ENCODE measurements around the gene WDR6. TPM values are rescaled to one million over a fixed set of nuclear protein-coding genes. Genes with fewer than 3 reads are reported as not detected.

Gene WDR6
- total and polyA plus RNA-seq, 8 donors = 156 to 217 (median 183) TPM

GRCh38 chr3:49035281-49035680 is 28.1 kb downstream of the WDR6 start:
- Histone ChIP-seq H3K4me1 (no peaks in the 10 kb centered on the region), H3K27ac (peak overlapping the region in 1 of 2 donors; percentile 28), H3K9me3 (no peaks in the 10 kb centered on the region), H3K27me3 (no peaks in the 10 kb centered on the region), H3K36me3 (peaks cover 0 to 90% of the 10 kb centered on the region in 2 donors), H3K4me3 (no peak overlapping the region)
- ATAC-seq = peak; percentile 21
- no peak for DNase-seq
- TF ChIP-seq CTCF (IDR thresholded peaks at IDR 0.05) = no peak
- intact Hi-C loops (cut with DNase I) = no loop called here

- TF ChIP-seq CTCF (IDR thresholded peaks at IDR 0.05) = no peak
- ATAC-seq = no peak
- Histone ChIP-seq H3K9me3 (no peaks in the 10 kb centered on the region), H3K4me3 (no peak overlapping the region), H3K27ac (no peak overlapping the region), H3K27me3 (no peaks in the 10 kb centered on the region), H3K4me1 (no peaks in the 10 kb centered on the region), H3K36me3 (peaks cover 0 to 71% of the 10 kb centered on the region in 2 donors)
- no peak for DNase-seq
- intact Hi-C loops (cut with DNase I) = no loop called here
Measured at GRCh38 chr3:49053543-49053942, 46.4 kb downstream of the WDR6 start.

GRCh38 chr3:49054344-49054862 is 47.2 kb downstream of the WDR6 start:
- DNase-seq = no peak
- ATAC-seq = no peak
- Histone ChIP-seq H3K9me3 (no peaks in the 10 kb centered on the region), H3K36me3 (peaks cover 0 to 69% of the 10 kb centered on the region in 2 donors), H3K4me3 (no peak overlapping the region), H3K27ac (no peak overlapping the region), H3K27me3 (no peaks in the 10 kb centered on the region), H3K4me1 (no peaks in the 10 kb centered on the region)
- no peak for TF ChIP-seq CTCF (IDR thresholded peaks at IDR 0.05)
- intact Hi-C loops (cut with DNase I) = no loop called here

- Histone ChIP-seq H3K27ac (no peak overlapping the region), H3K4me3 (no peak overlapping the region), H3K36me3 (peaks cover 0 to 87% of the 10 kb centered on the region in 2 donors), H3K9me3 (no peaks in the 10 kb centered on the region), H3K27me3 (no peaks in the 10 kb centered on the region), H3K4me1 (no peaks in the 10 kb centered on the region)
- ATAC-seq = no peak
- DNase-seq = no peak
- intact Hi-C loops (cut with DNase I) = no loop called here
- no peak for TF ChIP-seq CTCF (IDR thresholded peaks at IDR 0.05)
Measured at GRCh38 chr3:49057268-49057667, 50.1 kb downstream of the WDR6 start.

- no peak for ATAC-seq
Measured at GRCh38 chr3:49058011-49058410, 50.8 kb downstream of the WDR6 start.

More at GRCh38 chr3:49058011-49058410, 50.8 kb downstream of the WDR6 start:
- TF ChIP-seq CTCF (IDR thresholded peaks at IDR 0.05) = no peak
- intact Hi-C loops (cut with DNase I) = no loop called here
- Histone ChIP-seq H3K4me3 (no peak overlapping the region), H3K27me3 (no peaks in the 10 kb centered on the region), H3K36me3 (peaks cover 0 to 86% of the 10 kb centered on the region in 2 donors), H3K9me3 (no peaks in the 10 kb centered on the region), H3K27ac (no peak overlapping the region), H3K4me1 (no peaks in the 10 kb centered on the region)
- no peak for DNase-seq

Small RNAs within 50 kb of the gene (microRNA-seq; reads per million reads assigned to microRNA genes)
- gene MIR191 (5,394 to 10,745 reads per million in 2 donors), gene MIR425 (1,737 to 2,245 reads per million in 2 donors)

Other genes starting within 250 kb of the WDR6 start
- 10 to 100 TPM; 50.2 to 58.1 TPM for gene PRKAR2A, start 159.5 kb upstream of the WDR6 start, total RNA-seq
- 10 to 100 TPM; 29.4 to 40.8 (median 33.9) TPM for gene PRKAR2A, start 159.5 kb upstream of the WDR6 start, polyA plus RNA-seq (ENCODE audit: insufficient read length in 6 of 6)
- gene SLC25A20, start 108.5 kb upstream of the WDR6 start, total RNA-seq = 10 to 100 TPM; 15.5 to 24.7 TPM
- gene SLC25A20, start 108.5 kb upstream of the WDR6 start, polyA plus RNA-seq (ENCODE audit: insufficient read length in 6 of 6) = 10 to 100 TPM; 12.2 to 14.4 (median 13.5) TPM
- 10 to 100 TPM; 67.9 to 75.9 TPM for gene ARIH2, start 88.5 kb upstream of the WDR6 start, total RNA-seq
- gene ARIH2, start 88.5 kb upstream of the WDR6 start, polyA plus RNA-seq (ENCODE audit: insufficient read length in 6 of 6) = 10 to 100 TPM; 75.1 to 92.4 (median 85.8) TPM
- 10 to 100 TPM; 40.2 to 41.8 TPM for gene P4HTM, start 17.1 kb upstream of the WDR6 start, total RNA-seq
- 10 to 100 TPM; 26.6 to 43.1 (median 36.2) TPM for gene P4HTM, start 17.1 kb upstream of the WDR6 start, polyA plus RNA-seq (ENCODE audit: insufficient read length in 6 of 6)
- 10 to 100 TPM; 23.6 to 24.5 TPM for gene DALRD3, start 11.2 kb downstream of the WDR6 start, total RNA-seq
- gene DALRD3, start 11.2 kb downstream of the WDR6 start, polyA plus RNA-seq (ENCODE audit: insufficient read length in 6 of 6) = 10 to 100 TPM; 51.1 to 67.4 (median 62.7) TPM
- 10 to 100 TPM; 83.8 to 92.2 TPM for gene NDUFAF3, start 14.7 kb downstream of the WDR6 start, total RNA-seq
- gene NDUFAF3, start 14.7 kb downstream of the WDR6 start, polyA plus RNA-seq (ENCODE audit: insufficient read length in 6 of 6) = 10 to 100 TPM; 50.0 to 72.3 (median 58.6) TPM
- gene IMPDH2, start 22.0 kb downstream of the WDR6 start, total RNA-seq = 100 to 1,000 TPM; 136 to 187 TPM
- 100 to 1,000 TPM; 292 to 321 (median 304) TPM for gene IMPDH2, start 22.0 kb downstream of the WDR6 start, polyA plus RNA-seq (ENCODE audit: insufficient read length in 6 of 6)
- 10 to 100 TPM; 71.6 to 74.2 TPM for gene QRICH1, start 86.7 kb downstream of the WDR6 start, total RNA-seq
- 10 to 100 TPM; 74.4 to 85.8 (median 77.9) TPM for gene QRICH1, start 86.7 kb downstream of the WDR6 start, polyA plus RNA-seq (ENCODE audit: insufficient read length in 6 of 6)
- 100 to 1,000 TPM; 173 to 180 TPM for gene QARS1, start 97.4 kb downstream of the WDR6 start, total RNA-seq
- gene QARS1, start 97.4 kb downstream of the WDR6 start, polyA plus RNA-seq (ENCODE audit: insufficient read length in 6 of 6) = 100 to 1,000 TPM; 288 to 323 (median 303) TPM
- 10 to 100 TPM; 50.9 to 54.7 TPM for gene USP19, start 113.4 kb downstream of the WDR6 start, total RNA-seq
- gene USP19, start 113.4 kb downstream of the WDR6 start, polyA plus RNA-seq (ENCODE audit: insufficient read length in 6 of 6) = 10 to 100 TPM; 42.8 to 55.0 (median 47.9) TPM
- gene LAMB2, start 125.7 kb downstream of the WDR6 start, total RNA-seq = 100 to 1,000 TPM; 283 to 484 TPM
- gene LAMB2, start 125.7 kb downstream of the WDR6 start, polyA plus RNA-seq (ENCODE audit: insufficient read length in 6 of 6) = 100 to 1,000 TPM; 431 to 501 (median 444) TPM
- gene CCDC71, start 158.9 kb downstream of the WDR6 start, total RNA-seq = 10 to 100 TPM; 16.9 to 21.0 TPM
- gene CCDC71, start 158.9 kb downstream of the WDR6 start, polyA plus RNA-seq (ENCODE audit: insufficient read length in 6 of 6) = 10 to 100 TPM; 15.8 to 24.9 (median 22.1) TPM
- gene KLHDC8B, start 164.2 kb downstream of the WDR6 start, total RNA-seq = 10 to 100 TPM; 31.2 to 33.3 TPM
- 10 to 100 TPM; 40.0 to 51.7 (median 46.7) TPM for gene KLHDC8B, start 164.2 kb downstream of the WDR6 start, polyA plus RNA-seq (ENCODE audit: insufficient read length in 6 of 6)

Measured in left lung (tissue), 10 donors.